T-helper 1 cell (primary cell): ENCODE measurements around the gene PPP4R1.

Source experiments
- DNase-seq, 5 donors: peaks; one replicate each; pipeline ENCODE4 v3.0.0-alpha.2; 2012 to 2020

PPP4R1 gene

DNA sequence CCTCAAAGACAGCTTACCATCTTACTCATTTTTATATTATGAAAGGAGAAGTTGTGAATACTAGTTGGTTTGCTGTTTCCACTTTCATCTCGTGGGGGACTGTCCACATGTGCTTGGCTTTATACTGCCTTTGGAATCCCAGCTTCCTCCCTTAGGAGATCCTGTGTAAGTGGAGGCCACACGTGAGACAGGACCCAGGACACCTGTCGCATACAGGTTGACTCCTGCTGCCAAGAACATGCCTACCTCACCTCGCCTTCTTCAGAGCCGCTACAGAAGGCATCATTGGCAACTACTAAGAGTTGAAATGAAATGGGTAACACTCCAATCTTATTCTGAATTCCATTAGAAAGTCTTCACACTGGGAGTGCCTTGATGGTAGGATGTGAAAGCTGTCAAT, 69.3 kb downstream of the PPP4R1 start:
- DNase-seq = no peak

DNA sequence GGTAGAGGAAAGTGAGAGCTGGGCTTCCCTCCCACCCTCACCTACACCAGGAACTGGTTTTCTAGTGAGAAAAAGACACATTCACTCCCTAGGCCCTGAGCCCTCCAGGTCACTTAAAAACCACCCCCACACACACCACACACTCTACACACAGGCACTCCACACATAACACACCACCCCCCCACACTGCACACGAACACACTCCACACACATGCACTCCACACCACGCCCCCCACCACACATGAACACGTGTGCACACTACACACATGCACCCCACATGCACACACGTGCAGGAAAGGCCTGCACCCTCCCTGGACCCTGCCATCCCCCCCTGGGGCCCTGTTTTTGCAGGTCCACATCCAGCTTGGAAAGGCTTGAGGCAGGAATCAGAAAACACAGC, 71.4 kb downstream of the PPP4R1 start:
- no peak for DNase-seq

DNA sequence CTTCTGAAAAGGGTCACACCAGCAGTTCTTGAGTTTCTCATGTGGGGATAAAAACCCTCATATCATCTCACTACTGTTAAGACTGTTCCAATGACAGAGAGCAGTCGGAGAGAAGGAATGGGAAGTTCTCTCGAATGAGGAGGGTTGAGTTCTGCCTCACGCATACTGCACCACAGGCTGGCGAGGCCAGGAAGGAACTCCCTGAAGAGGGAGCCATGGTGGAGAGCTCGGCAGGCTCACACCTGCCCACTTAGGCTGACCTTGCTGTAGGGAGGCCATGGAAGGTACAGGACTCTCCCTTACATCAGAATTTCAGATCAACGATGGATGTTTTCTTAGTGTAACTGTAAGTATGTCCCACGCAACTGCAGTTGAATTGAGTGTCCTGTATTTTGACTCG, 74.4 kb downstream of the PPP4R1 start:
- no peak for DNase-seq

DNA sequence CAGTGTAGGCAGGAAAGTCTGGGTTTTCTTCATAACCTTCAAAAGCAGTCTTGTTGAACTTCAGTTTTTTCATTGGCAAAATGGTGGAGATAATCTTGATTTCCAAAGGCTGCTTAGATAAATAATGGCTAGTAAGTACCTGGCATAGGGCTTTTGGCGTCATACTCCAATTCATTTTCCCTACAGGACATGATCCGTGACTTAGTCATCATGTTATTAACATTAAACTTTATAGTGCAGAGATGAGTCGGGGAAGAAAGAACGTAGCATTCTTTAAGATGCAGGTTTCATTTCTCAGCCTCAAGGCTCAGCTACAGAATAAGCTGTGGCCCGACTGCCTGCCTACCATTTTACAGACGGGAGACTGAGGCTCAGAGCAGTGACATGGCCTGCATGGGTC, 75.1 kb downstream of the PPP4R1 start:
- no peak for DNase-seq

DNA sequence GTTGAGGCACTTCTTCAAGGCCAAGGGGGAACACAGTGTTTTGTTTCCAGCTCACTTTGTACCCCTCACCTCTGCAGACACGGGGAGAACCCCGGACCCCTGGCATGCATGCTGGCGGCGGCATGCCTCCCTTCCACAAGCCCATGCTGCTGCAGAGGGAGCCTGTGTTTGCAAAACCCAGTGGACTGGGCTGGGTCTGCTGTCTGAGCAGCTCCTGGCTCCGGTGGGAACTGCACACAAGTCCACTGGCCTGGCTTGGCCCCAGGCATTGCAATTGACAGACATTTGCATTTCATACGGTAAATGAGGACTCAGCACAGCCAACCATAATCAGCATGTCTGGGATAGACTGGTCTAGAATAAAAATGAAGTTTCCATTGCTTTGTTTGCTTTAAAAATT, 76.7 kb downstream of the PPP4R1 start:
- DNase-seq = no peak

DNA sequence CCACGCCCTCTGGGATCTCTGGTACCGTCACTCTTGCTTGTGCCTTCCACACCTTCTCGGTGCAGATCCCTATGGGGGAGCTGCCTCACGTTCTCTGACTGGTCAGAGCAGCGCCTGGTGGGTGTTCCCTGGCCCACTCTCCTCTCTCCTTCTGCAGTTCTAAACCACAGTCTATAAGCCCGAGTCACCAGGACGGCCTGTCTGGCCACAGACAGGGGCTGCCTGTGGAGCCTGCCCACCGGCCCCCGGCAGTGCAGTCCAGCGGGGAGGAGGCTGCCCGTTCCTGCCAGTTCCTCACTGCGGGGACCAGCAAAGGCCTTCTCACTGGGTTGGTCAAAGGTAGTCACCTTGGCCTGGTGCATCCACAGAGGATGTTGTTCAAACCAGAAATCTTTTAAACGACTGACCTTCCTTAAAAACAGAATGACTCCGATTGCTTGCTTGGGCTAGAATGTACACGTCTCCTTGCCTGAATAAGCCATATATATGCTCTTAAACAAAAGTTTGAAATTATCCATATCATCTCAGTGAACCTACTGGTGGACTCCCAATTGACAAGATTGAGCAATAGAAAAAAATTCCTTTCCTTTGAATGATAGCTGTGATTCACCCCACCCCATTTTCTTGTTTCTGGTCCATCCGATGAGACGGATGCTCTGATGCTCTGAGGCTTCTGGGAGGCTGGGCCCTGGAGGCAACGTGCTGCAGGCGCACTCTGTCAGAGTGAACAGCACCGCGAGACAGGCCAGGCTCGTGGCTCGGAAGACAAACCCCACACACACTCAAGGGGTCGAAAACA, 77.8 kb downstream of the PPP4R1 start:
- DNase-seq = no peak

DNA sequence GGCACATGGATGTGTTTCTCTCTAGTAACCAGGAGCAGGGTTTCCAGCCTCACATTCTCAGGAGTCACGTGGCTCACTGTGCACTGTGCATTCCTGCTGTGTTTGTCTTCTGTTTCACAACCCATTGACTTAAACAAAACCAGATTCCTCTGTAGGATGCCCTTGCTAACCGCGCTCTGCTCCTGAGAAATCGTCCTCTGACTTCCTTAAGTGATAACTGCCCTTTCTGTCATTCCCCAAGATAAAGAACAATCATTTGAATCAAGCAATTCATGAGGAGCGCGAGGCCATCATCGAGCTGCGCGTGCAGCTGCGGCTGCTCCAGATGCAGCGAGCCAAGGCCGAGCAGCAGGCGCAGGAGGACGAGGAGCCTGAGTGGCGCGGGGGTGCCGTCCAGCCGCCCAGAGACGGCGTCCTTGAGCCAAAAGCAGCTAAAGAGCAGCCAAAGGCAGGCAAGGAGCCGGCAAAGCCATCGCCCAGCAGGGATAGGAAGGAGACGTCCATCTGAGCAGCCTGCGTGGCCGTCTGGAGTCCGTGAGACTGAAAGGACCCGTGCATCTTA, 78.8 kb downstream of the PPP4R1 start:
- DNase-seq = no peak

DNA sequence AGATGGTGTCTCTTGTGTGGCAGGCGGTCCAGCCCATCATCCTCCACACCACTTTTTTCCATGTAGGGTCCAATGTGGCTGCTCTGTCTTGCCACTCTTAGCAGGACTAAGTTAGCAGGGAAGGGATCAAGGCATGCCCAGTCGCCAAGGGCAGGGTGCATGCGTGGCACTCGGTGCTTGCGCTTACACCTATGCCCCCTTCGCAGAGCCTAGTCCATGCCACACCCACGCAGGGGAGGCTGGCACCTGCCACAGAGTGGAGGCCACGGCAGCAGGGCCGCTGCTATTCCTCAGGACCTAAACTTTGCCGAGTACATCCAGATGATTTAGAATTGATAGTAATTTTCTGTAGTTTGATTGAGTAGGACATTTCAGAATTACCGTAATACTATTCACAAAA, 79.5 kb downstream of the PPP4R1 start:
- DNase-seq = no peak

DNA sequence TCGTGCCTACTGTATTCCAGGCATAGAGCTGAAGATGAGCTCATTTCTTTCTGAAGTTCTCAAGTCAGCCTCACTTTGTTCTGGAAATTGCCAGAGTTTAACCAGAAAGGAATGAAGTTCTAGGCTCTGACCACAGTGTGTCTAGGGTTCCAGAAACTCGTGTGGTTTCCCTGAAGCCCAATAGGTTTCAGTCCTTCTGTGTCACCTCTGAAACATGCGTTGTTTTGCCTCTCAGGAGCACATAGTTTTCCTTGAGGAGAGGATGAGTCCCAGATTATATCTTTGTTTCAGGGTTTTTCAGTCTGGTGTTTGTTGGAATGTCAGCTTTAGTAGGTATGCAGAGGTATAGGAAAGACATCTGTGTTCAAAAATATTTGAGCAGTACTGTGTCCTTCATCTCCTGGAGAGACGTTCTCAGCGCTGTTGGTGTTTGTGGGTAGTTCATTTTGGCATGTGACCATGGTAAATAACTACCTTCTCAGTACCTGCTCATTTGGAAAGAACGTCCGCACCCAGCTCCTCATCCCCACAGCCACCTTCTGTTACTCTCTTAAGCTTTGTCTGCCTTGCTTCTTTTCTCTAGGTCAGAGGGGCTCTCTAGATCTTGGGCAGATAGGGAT, 82.5 kb downstream of the PPP4R1 start:
- no peak for DNase-seq

DNA sequence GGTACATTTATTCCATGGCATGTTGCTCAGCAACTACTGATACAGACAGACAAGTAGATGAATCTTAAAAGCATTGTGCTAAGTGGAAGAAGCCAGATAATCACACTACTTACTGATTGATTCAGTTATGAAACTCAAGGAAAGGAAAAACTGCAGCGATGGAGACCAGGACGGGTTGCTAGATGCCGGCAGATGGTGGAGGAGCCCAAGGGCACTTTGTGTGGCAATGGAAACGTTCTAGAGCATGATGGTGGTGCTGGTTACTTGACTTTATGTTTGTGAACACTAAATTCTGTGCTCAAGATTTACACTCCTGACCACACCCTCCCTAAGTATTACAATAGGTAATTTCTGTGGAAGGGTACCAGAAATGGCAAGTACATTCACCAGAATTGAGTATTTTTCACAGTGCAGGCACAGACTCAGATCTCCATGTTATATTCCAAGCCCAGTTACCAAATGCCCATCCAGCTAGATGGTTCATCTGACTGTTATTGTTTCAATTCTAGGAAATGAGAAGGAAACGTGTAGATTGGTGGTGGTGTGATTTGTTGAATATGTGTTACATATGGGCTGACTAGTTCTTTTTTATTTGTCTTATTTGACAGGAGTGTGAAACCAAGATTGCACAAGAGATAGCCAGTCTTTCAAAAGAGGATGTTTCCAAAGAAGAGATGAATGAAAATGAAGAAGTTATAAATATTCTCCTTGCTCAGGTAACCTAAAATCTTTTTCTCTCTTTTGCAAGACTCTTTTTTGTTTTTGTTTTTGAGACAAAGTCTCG, 83.9 kb downstream of the PPP4R1 start:
- no peak for DNase-seq

DNA sequence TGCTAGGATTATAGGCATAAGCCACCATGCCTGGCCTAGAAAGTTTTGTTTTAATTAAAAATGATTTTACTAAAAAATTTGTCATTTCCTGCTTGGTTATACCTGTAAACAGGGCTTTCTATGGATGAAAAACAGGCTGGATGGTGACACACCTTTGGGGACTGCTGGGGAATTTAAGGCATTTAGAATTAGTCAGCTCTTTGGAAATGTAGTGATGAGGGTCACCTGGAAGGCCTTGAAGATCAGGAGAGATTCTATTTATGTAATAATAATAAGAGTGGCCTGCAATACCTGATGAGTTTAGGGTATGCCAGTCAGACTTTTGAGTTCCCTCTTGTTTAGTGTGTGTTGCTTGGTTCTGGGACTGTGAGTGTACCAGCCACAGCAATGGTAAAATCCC, 87.9 kb downstream of the PPP4R1 start:
- DNase-seq = no peak

DNA sequence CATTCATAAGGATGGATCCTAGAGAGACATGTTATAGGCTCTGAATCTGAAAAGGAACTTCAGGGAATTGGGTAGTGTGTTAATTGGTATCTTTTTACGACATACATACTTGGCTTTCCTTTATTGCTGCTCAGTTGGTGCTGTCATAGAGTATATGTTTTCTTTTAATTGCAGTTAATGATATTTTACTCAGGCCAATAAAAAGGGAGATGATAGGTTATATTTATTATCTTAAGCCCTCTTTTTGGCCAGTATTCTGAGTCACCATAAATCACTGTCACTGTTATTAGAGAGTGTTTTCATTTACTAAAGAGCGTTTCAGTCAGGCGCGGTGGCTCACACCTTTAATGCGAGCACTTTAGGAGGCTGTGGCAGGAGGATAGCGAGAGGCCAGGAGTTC, 91.4 kb downstream of the PPP4R1 start:
- no peak for DNase-seq

DNA sequence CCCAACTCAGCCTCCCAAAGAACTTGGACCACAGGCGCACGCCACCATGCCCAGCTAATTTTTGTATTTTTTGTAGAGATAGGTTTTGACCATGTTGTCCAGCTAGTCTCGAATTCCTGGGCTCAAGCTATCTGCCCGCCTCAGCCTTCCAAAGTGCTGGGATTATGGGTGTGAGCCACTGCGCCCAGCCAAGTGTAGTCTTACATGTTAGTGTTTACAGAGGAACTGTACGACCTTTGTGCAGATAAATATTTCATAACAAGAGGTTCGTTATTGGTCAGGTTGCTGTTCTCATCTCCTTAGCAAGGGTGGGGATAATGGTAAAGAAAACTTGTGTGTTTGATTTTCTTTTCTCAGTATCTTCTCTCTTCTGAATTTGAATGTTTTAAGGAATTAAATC, 92.6 kb downstream of the PPP4R1 start:
- no peak for DNase-seq

DNA sequence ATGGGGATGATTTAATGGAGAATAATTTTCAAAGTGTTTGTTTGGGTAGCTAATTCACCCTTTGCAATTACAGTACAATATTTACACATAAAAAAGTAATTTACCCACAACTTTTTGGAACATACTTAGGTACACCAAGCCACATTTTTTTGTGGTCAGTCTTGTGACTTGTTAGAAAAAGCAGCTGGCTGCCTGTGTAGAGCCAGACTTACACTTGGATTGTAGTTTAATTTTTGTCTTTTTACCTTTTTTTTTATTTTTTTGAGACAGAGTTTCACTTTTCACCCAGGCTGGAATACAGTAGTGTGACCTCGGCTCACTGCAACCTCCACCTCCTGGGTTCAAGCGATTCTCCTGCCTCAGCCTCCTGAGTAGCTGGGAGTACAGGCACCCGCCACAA, 93.7 kb downstream of the PPP4R1 start:
- no peak for DNase-seq

DNA sequence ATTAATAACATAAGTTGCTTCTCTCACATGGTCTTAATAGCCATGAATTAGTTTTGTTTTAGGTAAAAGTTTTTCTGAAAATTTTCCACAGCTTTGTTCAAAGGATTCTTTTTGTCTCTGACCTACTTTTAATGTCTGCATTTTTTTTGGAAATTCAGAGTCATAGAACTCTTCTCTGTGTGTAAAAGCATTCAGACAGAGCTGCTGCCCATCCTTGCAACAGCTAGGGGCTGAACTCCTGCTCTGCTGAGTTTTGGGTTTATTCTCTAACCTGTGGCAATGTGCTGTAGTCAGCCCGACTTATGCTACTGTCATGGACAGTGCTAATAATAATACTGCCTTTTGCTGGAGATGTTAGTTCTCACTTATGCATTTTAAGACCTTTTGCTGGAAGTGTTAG, 95.0 kb downstream of the PPP4R1 start:
- no peak for DNase-seq

DNA sequence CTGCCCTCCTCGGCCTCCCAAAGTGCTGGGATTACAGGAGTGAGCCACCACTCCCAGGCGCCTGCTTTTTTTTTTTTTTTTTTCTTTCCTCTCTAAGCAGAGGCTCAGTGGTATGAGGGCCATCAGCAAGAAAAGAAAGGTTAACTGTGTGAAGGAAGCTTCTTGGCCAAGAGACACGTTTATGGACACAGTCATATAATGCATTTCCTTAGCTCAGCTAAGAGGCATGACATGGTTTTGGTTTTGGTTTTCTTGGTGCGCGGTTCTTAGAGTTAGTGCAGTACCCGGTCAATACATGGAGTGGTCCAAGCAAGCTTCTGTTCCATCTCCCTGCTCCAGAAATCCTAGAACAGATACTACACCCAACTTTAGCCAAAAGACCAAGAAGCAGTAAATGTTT, 96.5 kb downstream of the PPP4R1 start:
- DNase-seq = peak in 1 of 5 donors; percentile 11

DNA sequence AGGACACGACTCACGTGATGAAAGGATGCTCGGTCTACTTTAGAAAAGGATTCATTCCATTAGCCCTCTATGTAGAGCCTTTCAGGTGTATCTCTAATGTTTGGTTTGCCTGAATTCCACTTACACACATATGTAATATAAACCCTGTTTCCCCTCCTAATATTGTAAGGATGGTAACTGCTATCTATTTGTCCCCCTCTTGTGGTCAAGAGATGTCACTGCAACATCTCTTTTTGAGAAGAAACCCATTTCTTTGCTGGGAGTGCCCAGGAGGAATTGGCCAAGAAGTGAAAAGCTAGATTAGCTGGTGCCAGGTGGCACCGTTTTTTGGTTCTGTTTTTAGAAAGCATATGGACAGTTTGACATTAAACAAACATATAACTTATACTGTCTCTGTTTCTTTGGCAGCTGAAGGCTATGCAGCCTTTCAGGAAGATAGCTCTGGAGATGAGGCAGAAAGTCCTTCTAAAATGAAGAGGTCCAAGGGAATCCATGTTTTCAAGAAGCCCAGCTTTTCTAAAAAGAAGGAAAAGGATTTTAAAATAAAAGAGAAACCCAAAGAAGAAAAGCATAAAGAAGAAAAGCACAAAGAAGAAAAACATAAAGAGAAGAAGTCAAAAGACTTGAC, 97.8 kb downstream of the PPP4R1 start:
- DNase-seq = peak in 1 of 5 donors; percentile 39

DNA sequence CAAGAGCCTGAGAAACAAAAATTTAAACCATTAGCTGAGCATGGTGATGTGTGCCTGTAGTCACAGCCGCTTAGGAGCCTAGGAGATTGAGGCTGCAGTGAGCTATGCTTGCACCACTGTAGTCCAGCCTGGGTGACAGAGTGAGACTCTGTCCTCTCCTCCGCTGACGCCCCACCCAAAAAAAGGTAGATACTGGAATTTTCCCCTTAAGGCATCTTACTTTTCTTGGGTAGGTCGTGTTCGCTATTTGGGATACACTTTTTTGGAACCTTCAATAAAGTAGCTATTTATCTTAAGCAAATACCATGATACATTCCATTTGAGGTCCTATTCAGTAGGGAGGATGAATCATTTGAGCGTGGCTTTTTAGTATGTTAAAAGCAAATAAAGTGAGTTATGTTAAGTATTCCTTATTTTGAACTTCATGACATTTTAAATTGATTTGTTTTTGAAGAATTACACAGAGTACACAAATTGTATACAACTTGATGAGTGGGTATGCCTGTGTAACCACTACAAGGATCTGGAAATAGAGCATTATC, 100.3 kb downstream of the PPP4R1 start:
- no peak for DNase-seq

DNA sequence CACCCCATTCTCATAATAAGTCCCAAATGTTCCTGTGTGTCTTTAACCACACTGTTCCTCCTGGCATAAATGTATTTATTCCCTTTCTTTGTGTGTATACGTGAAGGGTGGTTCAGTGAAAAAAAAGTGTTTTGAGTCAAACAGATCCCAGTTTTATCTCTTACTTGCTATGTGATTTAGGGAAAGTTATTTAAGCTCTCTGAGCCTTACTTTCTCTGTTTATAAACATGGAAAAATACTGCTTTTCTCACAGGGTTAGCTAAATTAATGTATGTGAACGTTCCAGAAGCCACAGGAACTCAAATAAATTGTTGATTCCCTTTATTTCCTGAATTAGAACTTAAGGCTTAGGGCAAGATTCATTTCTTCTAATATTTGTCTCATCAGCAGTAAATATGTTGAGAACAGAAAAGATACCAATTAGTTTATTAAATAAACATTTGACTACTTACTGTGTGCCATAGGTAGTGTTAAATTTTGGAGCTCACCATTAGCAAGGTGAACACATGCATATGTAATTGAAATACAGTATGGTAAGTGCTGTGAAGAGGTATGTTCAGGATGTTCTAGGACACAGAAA, 105.8 kb downstream of the PPP4R1 start:
- no peak for DNase-seq

DNA sequence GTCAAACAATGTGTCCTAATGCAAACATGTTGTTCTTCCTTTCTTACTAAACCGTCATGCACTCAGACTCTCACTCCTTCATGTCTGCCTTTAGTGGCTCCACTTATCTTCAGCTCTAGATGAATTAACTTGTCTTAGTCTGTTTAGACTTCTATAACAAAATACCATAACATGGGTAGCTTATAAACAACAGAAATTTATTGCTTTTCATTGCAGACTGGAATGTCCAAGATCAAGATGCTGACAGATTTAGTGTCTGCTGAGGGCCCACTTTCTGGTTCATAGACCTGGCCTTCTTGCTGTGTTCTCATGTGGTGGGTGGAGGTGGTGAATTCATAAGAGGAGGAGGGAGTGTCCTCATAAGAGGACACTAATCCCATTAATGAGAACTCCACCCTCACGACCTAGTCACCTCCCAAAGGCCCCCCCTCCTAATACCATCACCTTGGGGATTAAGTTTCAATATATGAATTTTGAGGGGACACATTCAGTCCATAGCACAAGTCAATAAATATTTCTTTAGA, 106.7 kb downstream of the PPP4R1 start:
- DNase-seq = no peak

DNA sequence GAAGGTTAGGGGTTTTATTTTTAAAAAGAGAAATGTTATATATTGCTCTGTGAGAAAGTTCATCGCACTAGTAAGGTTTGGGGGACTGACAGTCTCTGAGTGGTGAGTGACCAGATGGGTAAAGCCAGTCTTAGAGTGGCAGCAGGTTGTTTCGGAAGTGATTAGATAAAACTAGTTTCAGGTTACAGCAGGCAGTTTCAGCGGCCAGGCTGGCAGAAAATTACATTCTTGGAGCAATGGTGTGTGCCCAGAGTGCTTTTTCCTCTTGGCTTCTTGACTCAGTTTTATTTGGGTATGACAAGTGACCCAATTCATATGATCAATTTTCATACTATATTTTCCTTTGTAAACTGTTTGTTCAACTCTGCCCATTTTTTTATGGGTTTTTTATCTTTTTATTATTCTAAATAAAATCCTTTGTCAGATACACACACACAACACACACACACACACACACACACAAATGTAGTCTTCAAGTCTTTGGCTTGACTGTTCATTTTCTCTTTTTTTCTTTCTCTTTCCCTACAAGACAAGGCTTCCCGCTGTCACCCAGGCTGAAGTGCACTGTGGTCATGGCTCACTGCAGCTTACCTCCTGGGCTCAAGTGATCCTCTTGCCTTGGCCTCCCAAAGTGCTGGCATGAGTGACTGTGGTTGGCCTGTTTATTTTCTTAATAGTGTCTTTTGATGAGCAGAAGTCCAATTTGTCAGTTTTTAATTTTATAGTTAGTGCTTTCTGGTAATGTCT, 108.1 kb downstream of the PPP4R1 start:
- no peak for DNase-seq
